ENCODE measurements around the gene ANO10. TPM values are rescaled to one million over a fixed set of nuclear protein-coding genes. Genes with fewer than 3 reads are reported as not detected.

Gene ANO10
- total RNA-seq, 4 donors from 2014 or later: 28.0 to 41.8 (median 33.9) TPM

- no peak for TF ChIP-seq CTCF (IDR thresholded peaks at IDR 0.05; ENCODE audit: low read depth)
Measured at GRCh38 chr3:43478118-43478785, 143.6 kb downstream of the ANO10 start.

GRCh38 chr3:43477600-43477999 is 144.2 kb downstream of the ANO10 start:
- TF ChIP-seq CTCF (IDR thresholded peaks at IDR 0.05; ENCODE audit: low read depth): no peak

GRCh38 chr3:43473737-43474136 is 148.1 kb downstream of the ANO10 start:
- TF ChIP-seq CTCF (IDR thresholded peaks at IDR 0.05; ENCODE audit: low read depth): no peak

DNA sequence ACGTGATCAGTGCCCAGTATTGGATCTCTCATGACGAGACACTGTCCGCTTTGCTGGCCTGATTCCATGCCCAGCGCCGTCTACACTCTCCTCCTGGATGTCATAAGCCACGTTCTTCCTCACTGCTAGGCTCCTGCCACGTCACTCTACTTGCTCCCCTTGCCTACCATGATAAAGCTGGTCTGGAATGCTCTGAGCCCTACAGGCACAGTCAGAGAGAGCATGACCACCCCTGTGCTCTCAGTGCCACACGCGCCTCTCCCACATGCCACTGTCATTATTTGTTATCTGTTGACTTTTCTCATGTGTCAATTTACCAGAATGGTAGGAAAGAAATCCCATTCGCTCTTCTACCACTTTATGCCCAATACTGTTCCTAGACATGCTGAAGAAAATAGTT is 148.6 kb downstream of the ANO10 start:
- TF ChIP-seq CTCF (IDR thresholded peaks at IDR 0.05; ENCODE audit: low read depth): no peak

DNA sequence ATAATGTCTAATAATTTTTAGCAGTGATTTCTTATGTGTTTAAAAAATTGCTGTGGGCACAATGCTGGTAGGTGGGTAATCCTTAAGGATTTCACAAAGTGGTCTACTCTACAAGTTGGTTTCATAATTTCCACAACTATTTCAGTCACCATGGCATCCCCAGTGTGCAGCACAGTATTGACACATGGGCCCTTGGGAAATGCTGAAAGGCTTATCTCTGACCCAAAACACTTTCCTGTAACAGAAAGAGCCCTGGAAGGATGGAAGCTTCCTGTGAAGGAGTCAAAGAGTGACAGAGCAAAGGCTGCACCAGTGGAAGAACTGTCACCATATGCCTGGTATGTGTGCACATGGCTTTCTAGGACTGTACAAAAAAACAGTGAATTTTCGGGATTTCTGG is 153.7 kb downstream of the ANO10 start:
- no peak for TF ChIP-seq CTCF (IDR thresholded peaks at IDR 0.05; ENCODE audit: low read depth)

DNA sequence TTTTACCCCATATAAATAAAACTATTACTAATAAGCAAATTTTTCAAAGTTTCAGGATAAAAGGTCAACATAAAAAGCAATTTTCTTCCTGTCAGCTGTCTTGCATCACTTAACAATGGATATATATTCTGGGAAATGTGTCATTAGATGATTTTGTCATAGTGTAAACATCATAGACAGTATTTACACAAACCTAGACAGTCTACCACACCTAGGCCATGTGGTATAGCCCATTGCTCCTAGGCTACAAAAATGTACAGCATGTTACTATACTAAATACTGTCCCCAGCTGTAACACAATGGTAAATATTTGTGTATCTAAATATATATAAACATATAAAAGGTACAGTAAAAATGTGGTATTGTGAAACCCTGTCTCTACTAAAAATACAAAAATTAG is 156.7 kb downstream of the ANO10 start:
- TF ChIP-seq CTCF (IDR thresholded peaks at IDR 0.05; ENCODE audit: low read depth): no peak

GRCh38 chr3:43461345-43461744 is 160.5 kb downstream of the ANO10 start:
- TF ChIP-seq CTCF (IDR thresholded peaks at IDR 0.05; ENCODE audit: low read depth): no peak

Measured in subcutaneous adipose tissue (tissue), 4 donors.